ENCODE data around the gene TPST2.

- TF ChIP-seq CTCF (IDR thresholded peaks at IDR 0.05; ENCODE audit: low read depth, low read length) (no peak), EZH2phosphoT487 (IDR thresholded peaks at IDR 0.05; ENCODE audit: low read depth) (no peak)
These were observed 73.4 kb downstream of the TPST2 start for GRCh38 chr22:26516503-26516902.
